ENCODE data around the gene CTIF. TPM values are rescaled to one million over a fixed set of nuclear protein-coding genes. Genes with fewer than 3 reads are reported as not detected.
A peak's percentile ranks its signal among the peaks of the same experiment; 100 is the strongest.

CTIF gene
- total RNA-seq, 2 experiments from 2014 or later: 3.6 to 4.1 TPM

DNA sequence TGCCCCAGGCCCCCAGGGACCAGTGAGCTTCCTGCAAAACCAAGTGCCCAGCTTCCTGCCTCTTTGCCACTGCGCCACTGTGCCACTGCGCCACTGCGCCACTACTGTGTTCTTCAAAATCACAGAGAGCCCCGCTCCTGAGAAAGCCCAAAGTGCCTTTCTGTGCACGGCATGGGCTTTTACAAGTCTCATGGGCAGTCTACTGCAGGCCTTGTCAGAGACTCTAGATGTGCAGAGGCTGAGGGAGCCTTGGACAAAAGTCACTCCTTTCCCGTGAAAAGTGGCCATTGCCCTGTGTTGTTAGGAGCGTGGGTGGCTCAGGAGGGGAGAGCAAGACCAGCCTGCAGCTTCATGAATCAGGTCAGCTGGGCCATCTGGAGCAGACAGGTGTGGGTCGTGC lies 231.4 kb downstream of the CTIF start:
- CTCF ChIA-PET: no interaction called here
- Mint-ChIP-seq H3K27ac (no peak overlapping the region), H3K9me3 (no peaks in the 10 kb centered on the region), H3K4me3 (no peak overlapping the region), H3K4me1 (ENCODE audit: low read depth) (no peaks in the 10 kb centered on the region), H3K36me3 (ENCODE audit: low read depth) (no peaks in the 10 kb centered on the region), H3K27me3 (ENCODE audit: low read depth) (no peaks in the 10 kb centered on the region)
- intact Hi-C loops (cut with micrococcal nuclease): loop anchor here (10.0 kb wide), 2 partner anchors 475 to 645 kb away; no protein-coding TSS in a partner anchor
- DNase-seq: no peak

DNA sequence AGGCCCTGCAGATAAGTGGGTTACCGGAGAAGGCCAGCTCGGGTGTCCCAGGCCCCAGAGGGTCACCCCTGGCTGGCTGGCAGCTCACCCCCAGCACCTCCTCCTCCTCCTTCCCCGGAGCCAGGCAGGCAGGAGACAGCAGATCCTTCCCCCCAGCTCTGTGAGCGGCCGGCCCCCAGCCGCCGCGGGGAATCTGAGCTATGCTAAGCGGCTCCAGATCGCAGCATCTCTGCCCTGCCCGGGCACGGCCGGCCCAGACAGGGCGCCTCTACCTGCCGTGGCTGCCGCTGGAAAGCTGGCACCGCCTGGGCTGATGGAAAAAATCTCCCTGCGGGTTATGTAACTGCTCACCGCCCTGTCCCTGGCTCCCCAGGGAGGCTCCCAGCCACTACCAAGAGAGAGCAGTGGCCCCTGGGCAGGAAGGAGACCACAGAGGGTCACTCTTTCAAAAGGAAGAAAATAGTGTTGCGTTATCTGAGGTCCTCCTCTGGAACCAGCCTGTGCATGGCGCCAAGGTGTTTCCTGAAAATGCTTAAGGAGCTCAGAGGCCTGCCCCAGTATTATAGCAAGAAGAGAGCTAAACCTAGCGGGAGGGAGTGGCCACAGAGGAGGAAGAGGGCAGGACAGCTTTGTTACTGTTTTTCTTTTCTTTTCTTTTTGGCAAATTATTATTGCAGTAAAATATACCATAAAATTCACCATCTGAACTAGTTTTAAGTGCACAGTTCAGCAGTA lies 233.0 kb downstream of the CTIF start:
- no peaks in the 10 kb centered on the region for H3K9me3 Mint-ChIP-seq
- H3K36me3 Mint-ChIP-seq (ENCODE audit: low read depth): no peaks in the 10 kb centered on the region
- intact Hi-C loops (cut with micrococcal nuclease): loop anchor here (10.0 kb wide), 2 partner anchors 473 to 643 kb away; no protein-coding TSS in a partner anchor
- no peak overlapping the region for H3K27ac Mint-ChIP-seq
- no peaks in the 10 kb centered on the region for H3K4me1 Mint-ChIP-seq (ENCODE audit: low read depth)
- H3K27me3 Mint-ChIP-seq (ENCODE audit: low read depth): no peaks in the 10 kb centered on the region
- no peak for DNase-seq
- H3K4me3 Mint-ChIP-seq: no peak overlapping the region
- CTCF ChIA-PET: interaction anchor here (0.6 kb wide), 1 partner anchor 1240 kb away, joined by 3 read pairs; no protein-coding TSS in a partner anchor

DNA sequence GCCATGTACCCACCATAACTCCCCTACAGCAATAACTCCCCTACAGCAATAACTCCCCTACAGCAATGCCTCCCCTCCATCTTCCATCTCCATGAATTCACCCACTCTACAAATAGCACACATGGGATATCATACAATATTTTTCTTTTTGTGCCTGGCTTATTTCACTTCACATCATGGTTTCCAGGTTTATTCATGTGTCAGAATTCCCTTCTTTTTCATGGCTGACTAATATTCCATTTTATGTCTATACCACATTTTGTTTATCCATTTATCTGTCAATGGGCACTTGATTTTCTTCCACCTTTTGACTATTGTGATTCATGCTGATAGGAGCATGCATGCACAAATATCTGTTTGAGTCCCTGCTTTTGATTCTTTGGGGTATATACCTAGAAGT lies 233.6 kb downstream of the CTIF start:
- intact Hi-C loops (cut with micrococcal nuclease): loop anchor here (10.0 kb wide), 2 partner anchors 472 to 642 kb away; no protein-coding TSS in a partner anchor
- Mint-ChIP-seq H3K36me3 (ENCODE audit: low read depth) (no peaks in the 10 kb centered on the region), H3K4me1 (ENCODE audit: low read depth) (peaks cover 3% of the 10 kb centered on the region), H3K9me3 (no peaks in the 10 kb centered on the region), H3K27me3 (ENCODE audit: low read depth) (no peaks in the 10 kb centered on the region), H3K27ac (no peak overlapping the region), H3K4me3 (no peak overlapping the region)
- CTCF ChIA-PET: interaction anchor here (0.6 kb wide), 1 partner anchor 1240 kb away, joined by 3 read pairs; no protein-coding TSS in a partner anchor
- no peak for DNase-seq

DNA sequence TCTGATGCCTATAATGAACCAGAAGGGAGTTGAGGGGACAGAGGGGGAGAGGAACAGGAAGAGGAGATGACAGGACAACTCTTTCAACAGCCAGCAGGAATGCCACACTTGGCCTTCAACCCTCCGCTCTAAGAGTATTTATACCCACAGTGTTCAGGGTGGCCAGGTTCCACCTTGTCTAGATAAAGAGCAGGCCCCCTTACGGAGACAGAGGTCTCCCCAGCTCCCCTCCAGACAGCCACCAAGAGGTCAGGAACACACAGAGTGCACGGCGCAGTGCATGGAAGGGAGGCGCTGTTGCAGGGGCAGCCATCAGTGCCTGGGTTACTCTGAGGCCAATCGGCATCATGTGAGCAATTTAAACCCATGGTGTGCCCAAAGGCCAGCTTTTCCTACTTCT lies 235.0 kb downstream of the CTIF start:
- no peaks in the 10 kb centered on the region for H3K27me3 Mint-ChIP-seq (ENCODE audit: low read depth)
- H3K27ac Mint-ChIP-seq: no peak overlapping the region
- no peak for DNase-seq
- intact Hi-C loops (cut with micrococcal nuclease): loop anchor here (10.0 kb wide), 2 partner anchors 471 to 641 kb away; no protein-coding TSS in a partner anchor
- H3K4me3 Mint-ChIP-seq: no peak overlapping the region
- peaks cover 3% of the 10 kb centered on the region for H3K4me1 Mint-ChIP-seq (ENCODE audit: low read depth)
- H3K9me3 Mint-ChIP-seq: no peaks in the 10 kb centered on the region
- CTCF ChIA-PET: no interaction called here
- H3K36me3 Mint-ChIP-seq (ENCODE audit: low read depth): no peaks in the 10 kb centered on the region

DNA sequence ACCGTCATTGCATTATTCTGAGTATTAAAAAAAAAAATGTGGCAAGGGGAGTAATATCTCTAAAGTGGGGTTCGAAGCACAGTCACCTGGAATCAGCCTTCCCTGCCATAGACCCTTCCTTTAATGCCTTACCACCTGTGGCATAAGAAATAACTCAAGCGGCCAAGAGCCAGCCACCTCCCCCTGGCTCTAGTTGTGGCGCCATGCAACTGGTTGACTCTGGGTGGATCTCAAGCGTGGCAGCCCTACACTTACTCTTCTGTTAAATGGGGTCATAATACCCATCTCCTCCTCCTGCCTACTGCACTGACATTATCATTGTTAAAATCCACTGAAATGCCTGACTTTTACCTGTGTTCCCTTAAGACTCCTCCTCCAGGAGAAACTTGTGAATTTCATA lies 236.1 kb downstream of the CTIF start:
- intact Hi-C loops (cut with micrococcal nuclease): loop anchor here (5.0 to 10.0 kb wide), 3 partner anchors 257 to 640 kb away; no protein-coding TSS in a partner anchor
- Mint-ChIP-seq H3K9me3 (no peaks in the 10 kb centered on the region), H3K27ac (no peak overlapping the region), H3K27me3 (ENCODE audit: low read depth) (no peaks in the 10 kb centered on the region), H3K4me3 (no peak overlapping the region), H3K4me1 (ENCODE audit: low read depth) (peaks cover 3% of the 10 kb centered on the region), H3K36me3 (ENCODE audit: low read depth) (no peaks in the 10 kb centered on the region)
- CTCF ChIA-PET: no interaction called here
- no peak for DNase-seq

DNA sequence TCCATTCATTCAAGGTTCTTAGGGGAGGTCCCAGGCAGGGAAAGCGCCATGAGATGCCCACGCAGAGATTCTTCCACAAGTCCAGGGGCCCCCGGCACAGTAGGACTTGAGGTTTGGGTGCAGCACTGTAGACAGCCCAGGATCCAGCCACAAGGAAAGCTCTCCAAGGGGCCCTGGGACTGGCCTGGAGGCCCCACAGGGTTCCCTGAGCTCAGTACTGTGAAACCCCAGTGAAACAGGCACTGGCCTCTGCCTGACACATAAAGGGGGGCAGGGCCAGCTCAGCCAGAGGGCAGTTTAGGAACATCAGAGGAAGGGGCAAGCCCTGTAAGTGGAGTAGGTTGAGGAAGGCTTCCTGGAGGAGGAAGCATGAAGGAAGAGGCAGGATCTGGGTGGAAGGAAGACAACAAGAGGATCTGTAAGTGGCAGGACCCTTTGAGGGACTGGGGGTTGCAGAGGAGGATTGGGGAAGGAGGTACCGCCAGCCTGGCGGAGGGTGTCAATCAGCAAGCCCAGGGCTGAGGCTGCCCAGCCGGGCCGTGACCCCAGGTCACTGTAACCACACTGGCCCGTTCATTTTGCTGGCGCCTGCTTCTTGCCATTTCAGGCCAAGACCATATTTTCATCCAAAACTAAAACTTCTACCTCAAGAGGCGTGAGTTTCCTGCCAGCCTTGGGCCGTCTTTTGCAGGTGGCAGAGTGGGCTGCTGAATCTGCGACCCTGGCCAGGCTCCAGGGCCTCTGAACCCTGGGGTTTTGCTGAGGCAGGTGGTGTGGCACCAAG lies 236.7 kb downstream of the CTIF start:
- no peak overlapping the region for H3K4me3 Mint-ChIP-seq

DNA sequence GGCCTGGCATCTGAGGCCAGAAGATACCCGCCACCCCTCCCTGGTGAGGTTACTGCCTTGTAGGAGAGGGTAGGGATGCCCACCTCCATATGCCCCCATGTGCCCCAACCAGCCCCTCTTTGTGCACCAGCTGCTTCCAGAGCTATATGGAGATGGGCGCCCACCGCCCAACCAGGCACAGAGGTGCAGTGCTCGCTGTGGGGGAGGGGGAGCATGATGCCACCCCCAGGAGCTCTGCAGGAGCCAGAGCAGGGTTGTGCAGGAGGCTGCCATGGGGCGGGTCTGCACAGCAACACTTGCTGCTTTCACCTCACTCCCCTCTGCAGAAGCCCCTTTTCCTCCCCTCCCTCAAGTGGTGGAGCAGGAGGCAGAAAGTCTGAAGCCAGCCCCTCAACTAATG lies 237.3 kb downstream of the CTIF start:
- DNase-seq: no peak
- CTCF ChIA-PET: interaction anchor here (0.6 to 1.8 kb wide), 9 partner anchors 8 to 671 kb away, joined by 3 to 8 read pairs (median 5); no protein-coding TSS in a partner anchor
- Mint-ChIP-seq H3K4me3 (no peak overlapping the region), H3K36me3 (ENCODE audit: low read depth) (no peaks in the 10 kb centered on the region), H3K4me1 (ENCODE audit: low read depth) (peaks cover 3% of the 10 kb centered on the region), H3K27ac (no peak overlapping the region), H3K9me3 (no peaks in the 10 kb centered on the region), H3K27me3 (ENCODE audit: low read depth) (no peaks in the 10 kb centered on the region)
- intact Hi-C loops (cut with micrococcal nuclease): loop anchor here (2.0 to 10.0 kb wide), 7 partner anchors 67 to 639 kb away; no protein-coding TSS in a partner anchor

More for the DNA sequence above, 236.7 kb downstream of the CTIF start:
- no peak for DNase-seq
- H3K9me3 Mint-ChIP-seq: no peaks in the 10 kb centered on the region
- CTCF ChIA-PET: interaction anchor here (1.3 to 1.4 kb wide), 2 partner anchors 93 to 672 kb away, joined by 3 to 5 read pairs; no protein-coding TSS in a partner anchor
- H3K4me1 Mint-ChIP-seq (ENCODE audit: low read depth): peaks cover 3% of the 10 kb centered on the region
- no peaks in the 10 kb centered on the region for H3K36me3 Mint-ChIP-seq (ENCODE audit: low read depth)
- H3K27ac Mint-ChIP-seq: no peak overlapping the region
- intact Hi-C loops (cut with micrococcal nuclease): loop anchor here (2.0 to 10.0 kb wide), 7 partner anchors 67 to 639 kb away; no protein-coding TSS in a partner anchor
- no peaks in the 10 kb centered on the region for H3K27me3 Mint-ChIP-seq (ENCODE audit: low read depth)

DNA sequence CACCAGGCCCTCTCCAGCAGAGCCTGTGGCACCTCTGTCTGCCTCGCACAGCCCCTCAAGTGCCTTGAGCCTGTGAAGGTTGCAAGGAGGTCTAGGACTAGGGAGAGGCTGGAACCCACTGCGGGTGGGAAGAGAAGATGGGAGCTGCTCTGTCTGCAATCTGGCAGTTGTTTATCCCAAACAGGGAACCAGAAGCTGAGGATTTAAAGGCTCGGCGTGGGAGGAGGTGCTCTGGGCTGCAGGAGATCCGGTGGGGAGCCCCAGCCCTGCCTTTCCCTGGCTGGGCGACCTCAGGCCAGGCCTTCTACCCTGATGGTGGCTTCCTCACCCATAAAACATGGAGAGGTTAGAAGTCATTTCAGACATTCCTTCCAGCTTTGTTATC lies 237.8 kb downstream of the CTIF start:
- no peaks in the 10 kb centered on the region for H3K27me3 Mint-ChIP-seq (ENCODE audit: low read depth)
- no peak for DNase-seq
- CTCF ChIA-PET: interaction anchor here (0.6 to 1.8 kb wide), 9 partner anchors 9 to 671 kb away, joined by 3 to 8 read pairs (median 5); no protein-coding TSS in a partner anchor
- H3K9me3 Mint-ChIP-seq: no peaks in the 10 kb centered on the region
- H3K4me3 Mint-ChIP-seq: no peak overlapping the region
- H3K27ac Mint-ChIP-seq: no peak overlapping the region
- H3K4me1 Mint-ChIP-seq (ENCODE audit: low read depth): peaks cover 3% of the 10 kb centered on the region
- intact Hi-C loops (cut with micrococcal nuclease): loop anchor here (1.0 to 10.0 kb wide), 12 partner anchors 58 to 672 kb away; no protein-coding TSS in a partner anchor
- no peaks in the 10 kb centered on the region for H3K36me3 Mint-ChIP-seq (ENCODE audit: low read depth)

DNA sequence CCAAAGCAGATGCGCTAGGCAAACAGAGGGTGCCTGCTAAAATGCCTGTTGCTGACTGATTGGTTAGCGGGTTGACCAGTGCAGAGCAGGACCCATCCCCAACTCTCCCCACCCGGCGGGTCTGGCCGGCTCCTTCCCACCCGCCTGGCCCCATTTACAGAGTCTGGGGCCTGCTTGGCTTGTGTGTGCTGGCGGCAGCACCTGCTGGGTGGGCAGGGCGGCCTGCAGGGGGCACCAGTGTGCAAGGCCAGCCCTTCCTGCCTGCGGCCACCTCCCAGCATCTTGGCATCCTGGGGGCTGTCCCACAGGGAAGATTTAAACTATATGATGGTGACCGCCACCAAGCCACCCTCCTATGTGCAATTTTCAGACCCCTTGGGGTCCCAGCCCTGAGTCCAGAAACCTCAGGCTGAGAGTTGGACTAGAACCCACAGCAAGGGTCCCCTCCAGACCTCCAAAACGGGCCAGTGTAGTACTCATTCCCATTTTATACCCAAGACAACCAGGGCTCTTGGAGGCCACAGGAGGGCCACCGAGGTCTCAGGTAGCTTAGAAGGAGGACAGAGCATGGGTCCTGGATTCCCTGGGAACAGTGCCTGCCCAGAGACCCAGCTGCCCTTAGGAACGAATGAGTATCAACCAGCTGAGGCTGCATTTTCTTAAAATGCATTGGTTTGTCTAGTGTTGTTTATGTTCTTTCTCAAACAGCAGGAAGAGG lies 238.4 kb downstream of the CTIF start:
- Mint-ChIP-seq H3K4me3 (no peak overlapping the region), H3K36me3 (ENCODE audit: low read depth) (no peaks in the 10 kb centered on the region), H3K27me3 (ENCODE audit: low read depth) (no peaks in the 10 kb centered on the region), H3K9me3 (no peaks in the 10 kb centered on the region), H3K4me1 (ENCODE audit: low read depth) (peaks cover 3% of the 10 kb centered on the region), H3K27ac (no peak overlapping the region)
- CTCF ChIA-PET: interaction anchor here (0.6 to 1.8 kb wide), 19 partner anchors 8 to 1280 kb away, joined by 3 to 8 read pairs (median 4); no protein-coding TSS in a partner anchor
- intact Hi-C loops (cut with micrococcal nuclease): loop anchor here (1.0 to 10.0 kb wide), 12 partner anchors 57 to 671 kb away; no protein-coding TSS in a partner anchor
- peak; percentile 71 for DNase-seq

DNA sequence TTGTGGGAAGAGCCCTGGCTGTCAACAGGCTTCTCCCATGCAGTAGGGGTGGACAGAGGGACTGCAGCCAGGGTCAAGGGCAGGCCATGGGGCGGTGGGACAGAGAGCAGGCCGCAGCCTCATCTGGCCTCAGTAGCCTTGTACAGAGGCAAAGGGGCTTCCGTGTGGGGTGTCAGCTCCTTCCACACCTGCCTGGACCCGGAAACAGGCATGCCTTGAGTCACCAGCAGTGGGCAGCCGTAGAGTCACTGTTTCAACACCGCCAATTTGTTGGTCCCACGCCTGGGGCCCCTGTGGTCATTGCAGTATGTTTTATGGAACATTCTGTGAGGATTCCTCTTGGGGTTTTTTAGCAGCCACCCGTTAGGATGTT lies 238.9 kb downstream of the CTIF start:
- H3K9me3 Mint-ChIP-seq: no peaks in the 10 kb centered on the region
- DNase-seq: no peak
- H3K27ac Mint-ChIP-seq: no peak overlapping the region
- CTCF ChIA-PET: interaction anchor here (0.6 to 1.8 kb wide), 16 partner anchors 9 to 1279 kb away, joined by 3 to 8 read pairs (median 4); no protein-coding TSS in a partner anchor
- intact Hi-C loops (cut with micrococcal nuclease): loop anchor here (1.0 to 10.0 kb wide), 12 partner anchors 57 to 671 kb away; no protein-coding TSS in a partner anchor
- no peak overlapping the region for H3K4me3 Mint-ChIP-seq
- no peaks in the 10 kb centered on the region for H3K36me3 Mint-ChIP-seq (ENCODE audit: low read depth)
- peaks cover 3% of the 10 kb centered on the region for H3K4me1 Mint-ChIP-seq (ENCODE audit: low read depth)
- H3K27me3 Mint-ChIP-seq (ENCODE audit: low read depth): no peaks in the 10 kb centered on the region

DNA sequence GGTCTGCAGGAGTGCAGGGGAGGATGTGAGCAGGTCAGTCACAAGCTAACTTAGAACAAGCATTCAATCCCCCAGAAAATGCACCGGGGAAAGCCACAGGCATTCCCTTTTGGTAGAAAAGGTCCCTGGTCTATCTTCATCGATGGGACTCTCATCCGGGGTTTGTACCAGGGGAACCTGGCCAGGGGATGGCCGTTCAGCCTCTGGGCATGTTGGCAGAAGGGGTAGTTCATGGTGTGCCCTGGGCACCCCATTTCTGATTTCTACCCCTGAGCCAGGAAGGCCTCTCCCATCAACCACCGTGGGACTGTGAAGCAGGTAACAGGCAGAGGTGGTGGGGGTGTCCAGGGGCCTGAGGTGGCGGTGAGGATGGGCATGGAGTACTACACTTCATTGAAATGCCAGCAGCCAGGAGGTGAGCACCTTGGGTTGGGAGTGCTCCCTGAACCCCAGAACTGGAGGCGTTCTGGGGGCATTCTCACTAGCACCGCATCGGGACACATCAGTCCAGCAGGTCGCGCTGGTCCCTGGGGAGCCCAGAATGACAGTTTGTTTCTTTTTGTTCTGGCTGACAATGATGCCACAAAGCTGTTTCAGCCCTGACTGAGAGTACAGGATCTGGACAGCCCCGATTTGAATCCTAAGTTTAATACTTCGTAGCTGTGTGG lies 239.6 kb downstream of the CTIF start:
- no peaks in the 10 kb centered on the region for H3K27me3 Mint-ChIP-seq (ENCODE audit: low read depth)
- H3K9me3 Mint-ChIP-seq: no peaks in the 10 kb centered on the region
- DNase-seq: no peak
- no peak overlapping the region for H3K27ac Mint-ChIP-seq
- H3K36me3 Mint-ChIP-seq (ENCODE audit: low read depth): no peaks in the 10 kb centered on the region
- intact Hi-C loops (cut with micrococcal nuclease): loop anchor here (5.0 to 10.0 kb wide), 3 partner anchors 254 to 636 kb away; no protein-coding TSS in a partner anchor
- peaks cover 3% of the 10 kb centered on the region for H3K4me1 Mint-ChIP-seq (ENCODE audit: low read depth)
- no peak overlapping the region for H3K4me3 Mint-ChIP-seq
- CTCF ChIA-PET: interaction anchor here (0.5 to 1.5 kb wide), 11 partner anchors 9 to 281 kb away, joined by 3 to 7 read pairs (median 3); no protein-coding TSS in a partner anchor
